ENCODE data around the gene CD3D. TPM values are rescaled to one million over a fixed set of nuclear protein-coding genes. Genes with fewer than 3 reads are reported as not detected.

CD3D gene
- polyA plus RNA-seq, 3 donors: 0.20 TPM; not detected in 2

GRCh38 chr11:118304568-118305248 is 37.8 kb downstream of the CD3D start, which contains the start of gene CD3E:
CD3E (plus strand) TSS chr11:118304730; CDS start chr11:118304953, 223 bp downstream.
- no peak for DNase-seq

- DNase-seq: no peak
Observed at GRCh38 chr11:118304227-118304567, 38.3 kb downstream of the CD3D start.

GRCh38 chr11:118301600-118302195 is 40.8 kb downstream of the CD3D start:
- no peak for DNase-seq

GRCh38 chr11:118295815-118296454 is 46.6 kb downstream of the CD3D start:
- no peak for DNase-seq

GRCh38 chr11:118295199-118295598 is 47.3 kb downstream of the CD3D start:
- DNase-seq: no peak

DNA sequence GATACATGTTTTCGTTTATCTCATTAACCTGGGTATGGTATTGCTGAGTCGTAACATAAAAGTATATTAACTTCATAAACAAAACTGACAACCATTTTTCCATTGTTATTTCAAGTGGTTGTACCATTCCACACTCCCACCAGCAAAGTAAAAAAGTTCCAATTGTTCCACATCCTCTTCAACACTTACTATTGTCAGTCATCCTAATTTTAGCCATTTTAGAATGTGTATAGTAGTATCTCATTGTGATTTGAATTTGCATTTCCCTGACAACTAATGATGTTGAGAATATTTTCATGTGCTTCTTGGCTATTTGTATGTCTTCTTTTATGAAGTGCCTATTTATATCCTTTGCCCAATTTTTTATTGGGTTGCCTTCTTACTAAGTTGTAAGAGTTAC is 48.5 kb downstream of the CD3D start:
- no peak for DNase-seq

GRCh38 chr11:118291477-118292135 is 50.9 kb downstream of the CD3D start:
- DNase-seq: no peak

DNA sequence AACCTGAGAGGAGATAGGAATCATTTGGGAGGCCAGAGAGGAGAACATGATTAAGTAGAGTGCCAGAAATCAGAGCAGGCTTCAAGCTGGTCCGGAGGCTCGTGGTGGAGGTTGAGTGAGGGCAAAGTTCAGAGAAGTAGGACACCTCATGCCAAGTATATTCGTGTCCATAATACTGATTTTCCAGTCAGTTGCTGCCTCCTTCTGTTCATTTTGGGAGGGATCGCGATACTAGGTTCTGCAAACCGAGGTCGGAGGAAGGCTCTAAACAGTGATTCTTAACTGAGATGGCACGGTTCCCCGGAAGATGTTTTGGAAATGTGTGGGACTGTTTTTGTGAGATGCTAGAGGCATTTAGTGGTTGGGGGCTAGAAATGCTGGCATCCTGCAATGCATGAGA is 51.6 kb downstream of the CD3D start:
- DNase-seq: no peak

DNA sequence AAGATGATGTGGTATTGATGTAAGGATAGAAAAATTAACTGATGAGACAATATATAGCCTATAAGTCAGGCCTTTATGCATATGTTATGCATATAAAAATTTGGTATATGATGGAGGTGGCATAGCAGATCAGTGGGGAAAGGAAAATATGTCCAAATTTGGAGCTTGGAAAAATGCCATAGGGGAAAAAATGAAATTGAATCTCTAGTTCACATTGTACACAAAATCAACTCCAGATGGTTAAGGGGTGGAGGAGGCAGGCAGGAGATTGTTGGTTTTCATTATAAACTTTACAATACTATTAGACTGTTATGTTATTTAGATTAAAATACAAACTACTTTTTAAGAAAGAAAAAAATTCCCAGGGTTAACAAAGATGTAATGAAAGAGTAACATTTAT is 53.1 kb downstream of the CD3D start:
- no peak for DNase-seq

Other genes starting within 250 kb of the CD3D start
- 1 to 10 TPM; 1.4 to 2.5 (median 1.4) TPM for gene SCN4B, start 189.9 kb downstream of the CD3D start, polyA plus RNA-seq (ENCODE audit: insufficient read length in 3 of 3)
- gene SCN2B, start 166.1 kb downstream of the CD3D start, polyA plus RNA-seq (ENCODE audit: insufficient read length in 3 of 3): 1 to 10 TPM; 3.7 to 4.9 (median 4.9) TPM
- 1 to 10 TPM; 1.8 to 3.0 (median 2.4) TPM for gene JAML, start 117.7 kb downstream of the CD3D start, polyA plus RNA-seq (ENCODE audit: insufficient read length in 3 of 3)
- gene MPZL3, start 90.3 kb downstream of the CD3D start, polyA plus RNA-seq (ENCODE audit: insufficient read length in 3 of 3): 1 to 10 TPM; 4.5 to 7.6 (median 5.5) TPM
- 10 to 100 TPM; 17.1 to 26.3 (median 25.6) TPM for gene MPZL2, start 78.4 kb downstream of the CD3D start, polyA plus RNA-seq (ENCODE audit: insufficient read length in 3 of 3)
- gene CD3E, start 38.0 kb downstream of the CD3D start, polyA plus RNA-seq (ENCODE audit: insufficient read length in 3 of 3): under 1 TPM; 0.27 to 0.52 (median 0.36) TPM
- gene CD3G, start 1.6 kb upstream of the CD3D start, polyA plus RNA-seq (ENCODE audit: insufficient read length in 3 of 3): under 1 TPM; 0.20 to 0.52 (median 0.29) TPM
- 10 to 100 TPM; 34.5 to 50.0 (median 48.0) TPM for gene UBE4A, start 16.9 kb upstream of the CD3D start, polyA plus RNA-seq (ENCODE audit: insufficient read length in 3 of 3)
- gene ATP5MG, start 58.9 kb upstream of the CD3D start, polyA plus RNA-seq (ENCODE audit: insufficient read length in 3 of 3): 100 to 1,000 TPM; 417 to 493 (median 431) TPM
- gene KMT2A, start 93.8 kb upstream of the CD3D start, polyA plus RNA-seq (ENCODE audit: insufficient read length in 3 of 3): 10 to 100 TPM; 41.5 to 54.5 (median 52.9) TPM
- 1 to 10 TPM; 1.8 to 2.9 (median 2.6) TPM for gene TTC36, start 184.8 kb upstream of the CD3D start, polyA plus RNA-seq (ENCODE audit: insufficient read length in 3 of 3)
- gene TMEM25, start 188.5 kb upstream of the CD3D start, polyA plus RNA-seq (ENCODE audit: insufficient read length in 3 of 3): 10 to 100 TPM; 31.7 to 42.8 (median 33.9) TPM
- gene IFT46, start 223.2 kb upstream of the CD3D start, polyA plus RNA-seq (ENCODE audit: insufficient read length in 3 of 3): 10 to 100 TPM; 43.7 to 54.2 (median 47.7) TPM
- gene ARCN1, start 229.7 kb upstream of the CD3D start, polyA plus RNA-seq (ENCODE audit: insufficient read length in 3 of 3): 100 to 1,000 TPM; 152 to 180 (median 176) TPM

All from renal pelvis (tissue), 4 donors.